Measurements from ENCODE around the gene QRFP.
"Not testable (repeated sequence)": the region's sequence is repeated elsewhere in the genome, so short reads cannot be mapped to it uniquely, and the experiment has no call there.

Gene QRFP

DNA sequence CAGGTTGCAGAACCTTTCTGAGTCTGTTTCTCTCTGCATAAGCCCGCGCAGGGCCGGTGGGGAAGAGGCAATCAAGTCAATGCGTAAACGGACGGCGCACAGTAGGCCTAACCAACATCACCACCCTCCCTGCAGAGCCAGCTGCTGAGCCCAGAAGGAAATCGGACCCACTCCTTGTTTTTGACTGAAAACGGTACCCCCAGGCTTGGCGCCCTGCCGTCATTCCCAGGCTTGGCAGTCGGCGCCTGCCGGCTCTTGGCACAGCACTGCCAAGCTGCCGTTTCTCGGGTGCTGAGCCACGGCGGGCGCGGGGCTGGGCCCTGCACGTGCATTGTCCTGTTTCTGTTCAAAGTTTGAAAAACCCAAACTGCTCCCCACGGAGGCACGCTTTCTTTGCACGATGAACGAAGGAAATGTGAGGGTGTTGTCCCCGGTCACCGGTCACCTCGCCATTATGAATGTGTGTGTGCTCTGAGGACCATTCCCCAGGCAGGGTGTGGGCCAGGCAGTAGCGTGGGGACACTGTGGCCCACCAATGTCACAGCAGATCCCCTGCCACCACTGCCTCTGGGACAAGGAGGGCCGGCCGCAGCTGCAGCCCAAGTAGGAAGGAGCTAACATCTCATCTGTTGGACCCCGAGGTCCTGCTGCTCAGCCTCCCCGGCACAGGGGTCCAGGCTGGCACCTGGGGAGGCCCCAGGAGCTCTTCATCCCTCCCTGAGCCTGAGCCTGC, 22.4 kb upstream of the QRFP start:
- no peak for DNase-seq

GRCh38 chr9:130918101-130918825, 21.7 kb upstream of the QRFP start:
- DNase-seq: no peak

DNA sequence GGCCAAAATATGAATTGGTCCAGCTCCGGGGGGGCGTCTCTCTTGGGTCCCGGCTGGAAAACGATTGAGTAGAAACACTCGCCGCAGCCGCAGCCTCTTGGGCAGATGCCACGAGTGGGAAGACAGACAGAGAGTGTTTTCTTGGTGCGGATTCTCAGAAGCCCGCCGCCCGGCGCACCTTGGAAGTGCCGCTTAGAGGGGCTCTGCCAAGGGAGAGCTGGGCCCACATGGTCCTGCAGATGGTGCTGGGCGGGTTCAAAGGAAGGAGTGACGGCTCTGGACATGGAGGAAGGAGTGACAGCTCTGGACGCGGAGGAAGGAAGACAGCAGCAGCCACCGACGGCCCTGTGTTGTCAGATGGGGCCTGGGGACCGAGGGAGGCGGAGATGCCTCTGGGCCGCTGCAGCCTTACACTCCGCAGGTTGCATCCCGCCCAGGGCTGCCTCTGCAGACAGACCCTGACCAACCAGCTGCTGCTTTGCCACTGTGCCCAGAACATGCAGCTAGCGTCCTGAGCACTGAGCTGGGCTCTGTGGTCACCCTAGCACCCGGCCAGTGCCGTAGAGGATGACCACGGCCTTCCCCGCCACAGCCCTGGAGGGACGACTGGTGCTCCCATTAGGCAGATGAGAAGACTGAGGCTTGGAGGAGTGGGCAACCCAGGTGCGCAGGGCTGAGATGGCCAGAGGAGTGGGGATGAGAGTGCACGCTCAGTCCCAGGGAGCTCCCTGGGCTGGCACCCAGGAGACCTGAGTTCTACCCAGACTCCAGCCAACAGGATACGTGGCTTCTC, 20.8 kb upstream of the QRFP start:
- no peak for DNase-seq

DNA sequence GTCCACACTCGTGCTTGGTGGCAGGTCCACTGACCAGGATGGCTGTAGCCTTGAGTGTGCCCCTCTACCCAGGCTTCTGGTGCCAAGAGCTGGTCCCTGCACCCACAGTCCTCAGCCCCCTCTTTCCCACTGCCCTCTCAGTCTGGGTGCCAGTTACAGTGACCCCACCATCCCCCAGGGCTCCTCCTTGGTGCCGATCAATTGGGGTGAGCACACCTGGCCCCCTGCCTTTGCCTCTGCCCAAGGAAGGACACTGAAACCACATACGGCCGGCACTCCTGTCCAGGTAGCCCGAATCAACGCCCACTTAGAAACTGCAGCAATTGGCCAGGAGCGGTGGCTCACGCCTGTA, 18.5 kb upstream of the QRFP start:
- DNase-seq: no peak

DNA sequence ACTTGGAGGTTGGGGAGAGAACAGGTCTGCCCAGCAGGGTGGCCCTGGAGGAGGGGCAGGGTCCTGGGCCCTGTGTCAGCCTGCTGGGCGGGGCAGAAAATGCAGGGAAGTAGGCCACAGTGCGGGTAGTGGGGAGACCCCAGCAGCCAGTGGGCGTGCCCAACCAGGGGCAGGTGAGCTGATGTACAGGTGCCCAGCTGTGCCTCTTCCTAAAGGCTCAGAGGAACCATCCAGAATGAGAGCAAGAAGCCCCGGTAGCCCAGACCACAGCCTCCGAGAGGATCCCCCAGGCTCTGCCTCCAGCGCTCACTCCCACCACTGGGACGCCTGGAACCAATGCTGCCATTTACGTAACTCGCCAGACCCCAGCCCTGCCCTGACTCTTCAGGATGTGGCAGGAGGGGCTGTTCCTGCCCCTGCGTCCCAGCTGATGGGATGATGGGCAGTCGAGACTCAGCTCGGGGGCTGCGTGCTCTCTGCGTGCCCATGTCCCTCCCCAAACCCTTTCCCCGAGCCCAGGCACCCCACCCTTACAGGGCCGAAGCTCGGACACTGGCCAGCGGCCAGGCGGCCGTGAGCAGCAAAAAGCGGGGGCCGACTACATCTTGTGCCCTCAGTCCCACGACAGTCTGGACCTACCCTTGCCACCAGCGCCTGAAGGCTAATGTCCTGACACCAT, 17.9 kb upstream of the QRFP start:
- DNase-seq: no peak

- no peak for DNase-seq
Measured at GRCh38 chr9:130913599-130914416, 17.2 kb upstream of the QRFP start.

- DNase-seq: no peak
Measured at GRCh38 chr9:130912932-130913598, 16.5 kb upstream of the QRFP start.

DNA sequence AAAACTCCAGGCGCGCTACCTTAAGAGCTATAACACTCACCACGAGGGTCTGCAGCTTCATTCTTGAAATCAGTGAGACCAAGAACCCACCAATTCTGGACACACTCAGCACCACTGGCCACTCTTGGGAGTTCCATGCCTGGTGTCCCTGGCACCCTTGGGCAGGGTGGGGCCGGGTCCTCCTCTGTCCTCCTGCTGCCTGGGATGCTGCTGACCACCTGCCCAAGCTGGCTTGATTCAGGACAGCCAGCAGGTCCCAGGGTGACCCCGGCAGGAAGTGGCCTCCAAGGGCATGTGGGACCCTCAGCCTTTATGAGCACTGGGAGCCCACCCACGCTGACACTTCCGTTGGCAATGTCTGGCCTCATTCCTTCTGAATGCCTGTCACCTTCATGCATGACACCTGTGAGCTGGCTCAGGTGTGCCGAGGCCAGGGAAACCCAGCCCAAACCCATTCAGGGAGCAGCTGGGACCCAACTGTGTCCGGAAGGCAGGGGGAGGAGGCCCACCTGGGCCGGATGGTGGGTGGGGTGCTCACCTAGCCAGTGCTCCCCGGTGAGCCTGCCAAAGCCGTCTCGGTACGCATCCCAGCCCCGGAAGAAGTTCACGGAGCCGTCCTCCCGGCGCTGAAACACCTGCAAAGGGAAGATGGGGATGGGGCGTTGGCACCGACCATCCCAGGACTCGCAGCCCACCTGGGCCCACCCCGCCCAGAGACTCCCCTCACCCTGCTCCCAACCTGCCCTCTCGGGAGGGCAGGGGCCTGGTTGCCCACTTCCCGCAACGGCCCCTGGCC, 14.8 kb upstream of the QRFP start:
- no peak for DNase-seq

DNA sequence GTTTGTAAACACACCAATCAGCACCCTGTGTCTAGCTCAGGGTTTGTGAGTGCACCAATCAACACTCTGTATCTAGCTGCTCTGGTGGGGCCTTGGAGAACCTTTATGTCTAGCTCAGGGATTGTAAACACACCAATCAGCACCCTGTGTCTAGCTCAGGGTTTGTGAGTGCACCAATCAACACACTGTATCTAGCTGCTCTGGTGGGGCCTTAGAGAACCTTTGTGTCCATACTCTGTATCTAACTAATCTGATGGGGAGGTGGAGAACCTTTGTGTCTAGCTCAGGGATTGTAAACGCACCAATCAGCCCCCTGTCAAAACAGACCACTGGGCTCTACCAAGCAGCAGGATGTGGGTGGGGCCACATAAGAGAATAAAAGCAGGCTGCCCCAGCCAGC, 14.1 kb upstream of the QRFP start:
- DNase-seq: not testable (repeated sequence)

DNA sequence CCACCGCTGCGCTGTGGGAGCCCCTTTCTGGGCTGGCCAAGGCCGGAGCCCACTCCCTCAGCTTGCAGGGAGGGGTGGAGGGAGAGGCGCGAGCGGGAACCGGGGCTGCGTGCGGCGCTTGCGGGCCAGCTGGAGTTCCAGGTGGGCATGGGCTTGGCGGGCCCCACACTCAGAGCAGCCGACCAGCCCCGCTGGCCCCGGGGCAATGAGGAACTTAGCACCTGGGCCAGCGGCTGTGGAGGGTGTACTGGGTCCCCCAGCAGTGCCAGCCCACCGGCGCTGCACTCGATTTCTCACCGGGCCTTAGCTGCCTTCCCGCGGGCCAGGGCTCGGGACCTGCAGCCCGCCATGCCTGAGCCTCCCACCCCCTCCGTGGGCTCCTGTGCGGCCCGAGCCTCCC, 13.4 kb upstream of the QRFP start:
- DNase-seq: not testable (repeated sequence)

DNA sequence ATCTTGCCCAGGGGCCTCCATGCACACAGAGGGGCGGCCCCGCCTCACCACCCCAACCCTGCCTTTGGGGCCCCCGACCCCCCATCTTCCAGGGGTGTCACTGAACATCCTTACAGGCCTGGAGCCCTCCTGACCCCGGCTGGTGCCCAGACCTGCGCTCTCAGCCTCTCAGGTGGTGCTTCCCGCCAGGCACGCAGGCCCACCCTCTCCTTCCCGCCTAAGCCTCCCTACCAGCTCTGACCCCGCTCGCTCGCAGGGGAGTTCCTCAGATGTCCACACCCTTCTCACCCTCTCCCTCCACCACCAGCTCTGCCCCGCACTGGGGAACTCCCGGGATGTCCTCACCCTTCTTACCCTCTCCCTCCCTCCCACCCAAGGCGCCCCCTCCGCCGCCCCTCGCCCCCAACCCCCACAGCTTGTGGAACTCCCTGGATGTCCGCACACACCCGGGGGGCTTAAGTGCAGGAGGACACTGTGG, 12.3 kb upstream of the QRFP start:
- no peak for DNase-seq

DNA sequence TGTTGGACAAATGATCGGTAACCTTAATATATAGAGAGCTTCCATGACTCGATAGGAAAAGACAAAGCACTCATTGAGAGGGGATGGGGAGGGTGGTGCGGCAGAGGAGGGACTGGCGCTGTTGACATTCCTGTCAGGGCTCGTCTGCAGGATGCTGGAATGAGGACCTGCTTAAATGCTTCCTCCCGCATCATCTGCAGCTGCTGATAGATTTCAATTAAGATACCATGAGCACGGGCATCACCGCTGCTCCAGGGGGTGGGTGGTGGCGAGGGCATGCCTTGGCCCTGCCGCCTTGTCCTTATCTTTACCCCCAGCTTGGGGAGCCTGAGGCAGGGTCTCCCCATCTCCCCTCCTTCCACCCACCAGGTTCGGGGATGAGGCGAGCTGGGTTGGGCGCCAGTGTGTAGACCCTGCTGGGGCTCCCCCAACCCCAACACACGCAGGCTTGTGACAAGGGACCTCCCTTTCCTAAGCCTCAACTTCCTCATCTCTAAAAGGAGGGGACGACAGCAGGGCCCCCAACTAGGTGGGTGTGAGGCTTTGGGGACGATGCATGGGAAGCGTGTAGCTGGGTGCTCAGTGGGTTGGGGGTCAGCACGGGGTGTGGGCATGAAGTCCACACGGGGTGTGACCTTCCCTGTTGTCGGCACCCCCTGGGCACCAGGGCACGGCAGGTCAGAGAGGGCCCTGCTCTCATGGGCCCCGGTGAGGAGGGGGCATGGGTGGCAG, 11.7 kb upstream of the QRFP start:
- DNase-seq: no peak

- DNase-seq: no peak
Measured at GRCh38 chr9:130906735-130907416, 10.3 kb upstream of the QRFP start.

DNA sequence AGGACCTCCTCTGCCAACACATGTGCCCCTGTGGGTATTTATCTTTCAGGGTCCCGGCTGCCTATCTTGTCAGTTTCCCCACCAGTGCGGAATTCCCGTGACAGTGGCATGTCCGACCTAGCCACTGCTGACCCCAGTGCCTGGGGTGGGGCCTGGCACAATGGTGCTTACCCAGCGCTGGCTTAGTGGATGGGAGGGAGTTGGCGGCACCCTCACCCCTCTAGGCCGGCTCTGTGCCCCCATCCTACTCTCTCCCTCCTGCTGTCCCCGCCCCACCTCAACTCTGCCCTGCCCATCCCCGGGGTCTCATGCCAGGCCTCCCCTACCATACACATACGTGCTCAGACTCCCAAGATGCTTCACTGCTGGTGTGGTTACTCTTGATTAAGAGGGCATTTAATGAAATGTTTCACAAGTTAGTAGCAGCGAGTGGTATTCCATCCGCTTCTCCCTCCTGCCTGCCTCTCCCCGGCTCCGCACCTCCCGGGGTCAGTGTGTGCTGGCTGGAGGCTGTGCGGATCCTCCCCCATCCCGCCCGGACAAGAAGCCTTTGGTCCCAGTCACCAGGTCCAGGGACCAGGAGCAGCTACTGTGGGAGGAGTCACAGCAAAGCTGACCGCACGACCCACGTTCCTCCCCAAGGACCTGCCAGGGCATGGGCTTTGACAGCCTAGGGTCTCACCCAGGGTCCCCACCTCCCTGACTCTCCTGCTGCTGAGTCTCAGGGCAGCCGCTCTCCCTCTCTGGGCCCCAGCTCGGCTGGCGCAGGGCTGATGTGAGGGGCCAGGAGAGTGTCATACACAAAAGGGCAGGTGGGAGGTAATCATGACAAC, 9.5 kb upstream of the QRFP start:
- DNase-seq: no peak

- DNase-seq: no peak
Measured at GRCh38 chr9:130905125-130905901, 8.7 kb upstream of the QRFP start.

DNA sequence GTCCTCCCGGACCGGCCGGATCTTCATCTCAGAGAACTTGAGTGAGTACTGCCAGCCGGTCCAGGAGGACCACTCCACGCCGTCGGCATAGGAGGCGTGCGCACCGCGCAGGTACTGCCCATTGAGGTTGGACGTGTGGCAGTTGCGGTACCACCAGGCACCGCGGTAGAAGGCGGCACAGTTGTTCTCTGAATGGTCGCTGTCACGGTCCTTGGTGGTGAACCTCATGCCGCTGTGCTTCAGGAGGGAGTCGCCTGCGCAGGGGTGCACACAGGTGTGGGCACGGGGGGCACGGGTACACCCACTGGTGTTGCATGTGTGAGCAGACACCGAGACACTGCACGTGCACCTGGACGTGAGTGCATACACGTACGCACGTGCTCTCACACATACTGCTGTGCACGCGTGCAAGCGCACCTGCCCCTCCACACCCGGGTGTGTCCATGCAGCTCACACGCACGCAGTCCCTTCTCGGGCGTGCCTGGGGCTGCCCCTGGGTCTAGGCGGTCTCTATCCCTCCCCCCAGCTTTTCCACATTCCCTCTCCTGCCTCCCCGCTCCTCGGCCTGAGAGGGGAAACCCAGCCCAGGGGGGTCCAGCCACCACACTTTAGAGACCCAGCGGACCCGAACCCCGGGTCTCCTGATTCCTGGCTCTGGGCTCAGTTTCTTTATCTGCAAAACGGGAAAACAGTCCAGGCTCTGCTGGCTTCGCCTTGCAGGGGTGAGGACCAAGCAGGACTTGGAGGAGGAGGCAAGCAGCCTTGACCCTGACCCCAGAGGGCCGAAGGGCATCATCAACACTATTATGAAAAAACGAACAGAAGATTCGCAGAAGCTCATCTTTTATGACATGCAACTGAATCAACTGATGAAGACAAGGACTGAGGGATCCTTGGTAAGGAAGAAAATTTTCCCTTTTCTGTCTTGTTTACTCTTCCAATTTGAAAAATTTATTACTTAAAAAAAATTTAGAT, 7.7 kb upstream of the QRFP start:
- no peak for DNase-seq
